ENCODE results near the gene MYOM1. TPM values are rescaled to one million over a fixed set of nuclear protein-coding genes. Genes with fewer than 3 reads are reported as not detected.

Gene MYOM1
- total RNA-seq, 2 experiments from 2014 or later = 0.74 to 1.5 TPM

DNA sequence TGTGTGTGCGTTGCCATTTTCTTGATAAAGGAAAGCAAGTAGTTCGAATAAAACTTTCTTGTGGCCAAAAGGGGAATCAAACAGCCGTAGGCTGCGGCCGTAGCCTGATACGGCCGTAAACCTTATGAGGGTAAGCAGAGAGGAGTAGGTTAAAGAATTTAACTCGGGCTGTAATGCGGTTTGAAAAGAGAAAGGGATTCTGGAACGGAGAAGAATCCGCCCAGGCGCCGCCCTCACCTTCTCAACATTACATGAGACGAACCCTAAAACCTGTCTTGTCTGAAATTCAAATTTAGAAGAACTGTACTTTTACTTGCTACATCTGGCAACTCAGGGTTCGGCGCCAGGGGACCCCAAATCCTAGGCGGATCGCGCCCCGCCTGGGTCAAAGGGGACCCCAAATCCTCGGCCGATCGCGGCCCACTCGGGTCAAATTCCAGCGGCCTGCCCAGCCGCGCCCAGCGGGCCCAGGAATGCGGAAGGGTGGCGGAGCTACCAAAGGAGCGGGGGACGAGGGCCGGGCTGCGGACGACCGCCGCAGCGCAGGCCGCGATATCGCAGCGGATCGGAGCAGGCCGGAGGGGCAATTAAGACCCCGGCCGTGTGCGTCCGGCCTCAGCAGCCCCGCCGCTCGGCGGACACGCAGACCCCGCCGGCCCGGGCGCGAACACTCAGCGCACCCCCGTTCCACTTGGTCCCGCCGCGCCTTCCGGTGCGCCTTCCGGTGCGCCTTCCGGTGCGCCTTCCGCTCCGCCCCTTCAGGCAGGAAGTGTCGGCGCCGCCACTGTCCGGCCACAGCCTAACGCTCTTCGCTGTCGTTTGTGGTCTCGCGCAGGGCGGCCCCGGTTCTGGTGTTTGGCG is 41.8 kb upstream of the MYOM1 start, which contains the start of gene MYL12B:
MYL12B (plus strand) TSS at position 761 of the 861 bp plus-strand sequence. CDS start 10,766 bp downstream, outside the sequence.
- H3K4me3 ChIP-seq (ENCODE audit: low read length) = peak within 1 kb of the TSS; percentile 68
- TF ChIP-seq, protein P1, sequence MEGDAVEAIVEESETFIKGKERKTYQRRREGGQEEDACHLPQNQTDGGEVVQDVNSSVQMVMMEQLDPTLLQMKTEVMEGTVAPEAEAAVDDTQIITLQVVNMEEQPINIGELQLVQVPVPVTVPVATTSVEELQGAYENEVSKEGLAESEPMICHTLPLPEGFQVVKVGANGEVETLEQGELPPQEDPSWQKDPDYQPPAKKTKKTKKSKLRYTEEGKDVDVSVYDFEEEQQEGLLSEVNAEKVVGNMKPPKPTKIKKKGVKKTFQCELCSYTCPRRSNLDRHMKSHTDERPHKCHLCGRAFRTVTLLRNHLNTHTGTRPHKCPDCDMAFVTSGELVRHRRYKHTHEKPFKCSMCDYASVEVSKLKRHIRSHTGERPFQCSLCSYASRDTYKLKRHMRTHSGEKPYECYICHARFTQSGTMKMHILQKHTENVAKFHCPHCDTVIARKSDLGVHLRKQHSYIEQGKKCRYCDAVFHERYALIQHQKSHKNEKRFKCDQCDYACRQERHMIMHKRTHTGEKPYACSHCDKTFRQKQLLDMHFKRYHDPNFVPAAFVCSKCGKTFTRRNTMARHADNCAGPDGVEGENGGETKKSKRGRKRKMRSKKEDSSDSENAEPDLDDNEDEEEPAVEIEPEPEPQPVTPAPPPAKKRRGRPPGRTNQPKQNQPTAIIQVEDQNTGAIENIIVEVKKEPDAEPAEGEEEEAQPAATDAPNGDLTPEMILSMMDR (IDR thresholded peaks at IDR 0.05) = no peak
- H3K27ac Mint-ChIP-seq = peak within 1 kb of the TSS; percentile 100
- peak within 1 kb of the TSS; percentile 95 to 98 for H3K27ac ChIP-seq (ENCODE audit: low read depth in 1 of 2, low read length in 2 of 2)
- peaks cover 43% of the 10 kb centered on the region for H3K4me1 ChIP-seq (ENCODE audit: insufficient read depth, low read length)
- no peaks in the 10 kb centered on the region for H3K9me3 Mint-ChIP-seq
- CTCF ChIA-PET = interaction anchor here (1.0 to 2.0 kb wide), 7 partner anchors 9 to 405 kb away, joined by 3 to 7 read pairs (median 5); partner anchors contain the start of gene MYL12A
- H3K4me1 Mint-ChIP-seq (ENCODE audit: low read depth) = peaks cover 85% of the 10 kb centered on the region
- no peaks in the 10 kb centered on the region for H3K27me3 ChIP-seq (ENCODE audit: control insufficient read depth in 1 of 2, insufficient read depth in 2 of 2, low read length in 2 of 2)
- intact Hi-C loops (cut with DNase I, micrococcal nuclease) = loop anchor here (1.0 to 5.0 kb wide), 4 partner anchors 14 to 341 kb away; partner anchors contain the start of genes MYL12A (in 2 of the 2) and TGIF1 (in 1 of the 2)
- peaks cover 21% of the 10 kb centered on the region for H3K36me3 ChIP-seq (ENCODE audit: insufficient read depth, low read length)
- H3K27me3 Mint-ChIP-seq = no peaks in the 10 kb centered on the region
- no peaks in the 10 kb centered on the region for H3K9me3 ChIP-seq (ENCODE audit: control insufficient read depth in 1 of 2, insufficient read depth in 1 of 2, low read length in 2 of 2)
- peak; percentile 63 to 92 (median 75) for DNase-seq
- POLR2A ChIA-PET = interaction anchor here (0.5 to 3.6 kb wide), 24 partner anchors 12 to 1976 kb away, joined by 3 to 286 read pairs (median 5); partner anchors contain the start of gene MYL12A
- H3K36me3 Mint-ChIP-seq (ENCODE audit: low read depth) = peaks cover 54% of the 10 kb centered on the region
- ATAC-seq (ENCODE audit: poor library complexity) = peak; percentile 71
- peak within 1 kb of the TSS; percentile 100 for H3K4me3 Mint-ChIP-seq

DNA sequence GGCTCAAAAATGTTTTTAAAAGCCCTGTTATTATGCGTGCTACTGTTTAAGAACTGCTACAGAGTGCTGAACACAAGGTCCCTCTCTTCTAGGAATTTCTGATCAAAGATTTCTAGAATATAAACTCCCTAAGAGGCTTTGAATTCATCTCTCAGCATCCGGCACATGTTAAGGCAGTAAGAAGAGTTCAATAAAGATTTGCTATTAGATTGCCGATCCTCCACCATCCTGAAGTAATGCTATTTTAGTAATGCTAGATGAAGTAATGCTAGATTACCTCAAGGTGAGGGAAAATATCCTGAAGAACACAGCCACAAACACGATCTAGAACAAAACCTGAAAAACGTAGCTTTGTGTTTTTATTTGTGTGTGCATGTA is 41.2 kb upstream of the MYOM1 start:
- no peaks in the 10 kb centered on the region for H3K9me3 Mint-ChIP-seq
- TF ChIP-seq, protein P1 (IDR thresholded peaks at IDR 0.05) = no peak
- CTCF ChIA-PET = interaction anchor here (1.0 to 2.0 kb wide), 6 partner anchors 9 to 405 kb away, joined by 3 to 7 read pairs (median 6); partner anchors contain the start of gene MYL12A
- peak overlapping the region; percentile 100 for H3K4me3 Mint-ChIP-seq
- H3K4me1 ChIP-seq (ENCODE audit: insufficient read depth, low read length) = peaks cover 37% of the 10 kb centered on the region
- no peaks in the 10 kb centered on the region for H3K9me3 ChIP-seq (ENCODE audit: control insufficient read depth in 1 of 2, insufficient read depth in 1 of 2, low read length in 2 of 2)
- ATAC-seq (ENCODE audit: poor library complexity) = peak; percentile 8
- peak overlapping the region; percentile 68 for H3K4me3 ChIP-seq (ENCODE audit: low read length)
- no peaks in the 10 kb centered on the region for H3K27me3 ChIP-seq (ENCODE audit: control insufficient read depth in 1 of 2, insufficient read depth in 2 of 2, low read length in 2 of 2)
- H3K27ac Mint-ChIP-seq = peak overlapping the region; percentile 100
- DNase-seq = peak in 1 of 14 experiments; percentile 43
- H3K36me3 ChIP-seq (ENCODE audit: insufficient read depth, low read length) = peaks cover 28% of the 10 kb centered on the region
- peaks cover 84% of the 10 kb centered on the region for H3K4me1 Mint-ChIP-seq (ENCODE audit: low read depth)
- POLR2A ChIA-PET = interaction anchor here (0.5 to 3.6 kb wide), 21 partner anchors 12 to 1976 kb away, joined by 3 to 286 read pairs (median 6); partner anchors contain the start of genes MYL12A and SMCHD1
- H3K27ac ChIP-seq (ENCODE audit: low read depth in 1 of 2, low read length in 2 of 2) = peak overlapping the region; percentile 95 to 98
- intact Hi-C loops (cut with DNase I, micrococcal nuclease) = loop anchor here (1.0 to 5.0 kb wide), 4 partner anchors 14 to 341 kb away; partner anchors contain the start of genes MYL12A (in 1 of the 2) and TGIF1 (in 1 of the 2)
- peaks cover 60% of the 10 kb centered on the region for H3K36me3 Mint-ChIP-seq (ENCODE audit: low read depth)
- H3K27me3 Mint-ChIP-seq = no peaks in the 10 kb centered on the region

DNA sequence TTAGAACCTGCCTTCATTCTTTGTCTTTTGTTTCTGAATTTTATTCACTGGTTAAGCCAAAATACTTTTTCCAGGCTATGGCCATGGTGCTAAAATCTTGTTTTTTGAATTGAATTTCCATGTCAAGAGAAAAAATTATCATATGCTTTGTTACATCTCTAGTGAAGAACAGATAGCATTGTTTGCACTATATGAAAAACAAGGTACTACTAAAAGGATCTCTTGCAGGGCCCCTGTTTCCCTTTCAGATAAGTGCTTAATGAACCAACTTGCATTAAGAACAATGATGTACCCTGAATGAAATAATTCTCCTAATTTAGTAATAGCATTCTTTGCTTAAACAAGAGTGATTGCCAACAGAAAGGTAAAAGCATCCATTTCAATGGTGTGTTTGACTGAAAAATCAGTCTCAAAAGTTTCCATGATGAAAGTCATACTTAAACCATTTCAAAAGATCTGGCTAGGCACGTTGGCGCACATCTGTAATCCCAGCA is 37.9 kb upstream of the MYOM1 start:
- CTCF ChIA-PET = no interaction called here
- no peaks in the 10 kb centered on the region for H3K9me3 Mint-ChIP-seq
- Histone ChIP-seq H3K27me3 (ENCODE audit: control insufficient read depth in 1 of 2, insufficient read depth in 2 of 2, low read length in 2 of 2) (no peaks in the 10 kb centered on the region), H3K4me1 (ENCODE audit: insufficient read depth, low read length) (peaks cover 38% of the 10 kb centered on the region), H3K9me3 (ENCODE audit: control insufficient read depth in 1 of 2, insufficient read depth in 1 of 2, low read length in 2 of 2) (no peaks in the 10 kb centered on the region), H3K36me3 (ENCODE audit: insufficient read depth, low read length) (peaks cover 60% of the 10 kb centered on the region), H3K27ac (ENCODE audit: low read depth in 1 of 2, low read length in 2 of 2) (no peak overlapping the region), H3K4me3 (ENCODE audit: low read length) (no peak overlapping the region)
- peak overlapping the region; percentile 40 for H3K4me3 Mint-ChIP-seq
- peak overlapping the region; percentile 100 for H3K27ac Mint-ChIP-seq
- intact Hi-C loops (cut with DNase I, micrococcal nuclease) = loop anchor here in 1 of 2 experiments (10.0 kb wide), 1 partner anchor 603 kb away; the partner anchor contains the start of gene SMCHD1
- DNase-seq (no peak), ATAC-seq (ENCODE audit: poor library complexity) (no peak)
- TF ChIP-seq, protein P1 (IDR thresholded peaks at IDR 0.05) = no peak
- H3K4me1 Mint-ChIP-seq (ENCODE audit: low read depth) = peaks cover 84% of the 10 kb centered on the region
- POLR2A ChIA-PET = interaction anchor here (1.8 to 2.3 kb wide), 2 partner anchors 10 to 336 kb away, joined by 6 to 12 read pairs; partner anchors contain the start of gene MYL12A
- peaks cover 84% of the 10 kb centered on the region for H3K36me3 Mint-ChIP-seq (ENCODE audit: low read depth)
- no peaks in the 10 kb centered on the region for H3K27me3 Mint-ChIP-seq

Measured in CD4-positive, alpha-beta T cell (primary cell).